ENCODE results near the gene KLHL42.
"Not testable (repeated sequence)": the region's sequence is repeated elsewhere in the genome, so short reads cannot be mapped to it uniquely, and the experiment has no call there.

KLHL42 gene, protein sequence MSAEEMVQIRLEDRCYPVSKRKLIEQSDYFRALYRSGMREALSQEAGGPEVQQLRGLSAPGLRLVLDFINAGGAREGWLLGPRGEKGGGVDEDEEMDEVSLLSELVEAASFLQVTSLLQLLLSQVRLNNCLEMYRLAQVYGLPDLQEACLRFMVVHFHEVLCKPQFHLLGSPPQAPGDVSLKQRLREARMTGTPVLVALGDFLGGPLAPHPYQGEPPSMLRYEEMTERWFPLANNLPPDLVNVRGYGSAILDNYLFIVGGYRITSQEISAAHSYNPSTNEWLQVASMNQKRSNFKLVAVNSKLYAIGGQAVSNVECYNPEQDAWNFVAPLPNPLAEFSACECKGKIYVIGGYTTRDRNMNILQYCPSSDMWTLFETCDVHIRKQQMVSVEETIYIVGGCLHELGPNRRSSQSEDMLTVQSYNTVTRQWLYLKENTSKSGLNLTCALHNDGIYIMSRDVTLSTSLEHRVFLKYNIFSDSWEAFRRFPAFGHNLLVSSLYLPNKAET

GRCh38 chr12:27779920-27780611 is at the start of gene KLHL42, which contains the start of gene MANSC4:
Gene KLHL42 (plus strand): TSS chr12:27780233. CDS start chr12:27780331, 98 bp downstream.
Gene MANSC4 (minus strand): TSS chr12:27780236. CDS start chr12:27771276, 8,960 bp downstream.
- DNase-seq (ENCODE audit: low read depth), result peak; percentile 32

GRCh38 chr12:27732281-27732680 is 47.8 kb upstream of the KLHL42 start:
- no peak for DNase-seq (ENCODE audit: low read depth)

DNA sequence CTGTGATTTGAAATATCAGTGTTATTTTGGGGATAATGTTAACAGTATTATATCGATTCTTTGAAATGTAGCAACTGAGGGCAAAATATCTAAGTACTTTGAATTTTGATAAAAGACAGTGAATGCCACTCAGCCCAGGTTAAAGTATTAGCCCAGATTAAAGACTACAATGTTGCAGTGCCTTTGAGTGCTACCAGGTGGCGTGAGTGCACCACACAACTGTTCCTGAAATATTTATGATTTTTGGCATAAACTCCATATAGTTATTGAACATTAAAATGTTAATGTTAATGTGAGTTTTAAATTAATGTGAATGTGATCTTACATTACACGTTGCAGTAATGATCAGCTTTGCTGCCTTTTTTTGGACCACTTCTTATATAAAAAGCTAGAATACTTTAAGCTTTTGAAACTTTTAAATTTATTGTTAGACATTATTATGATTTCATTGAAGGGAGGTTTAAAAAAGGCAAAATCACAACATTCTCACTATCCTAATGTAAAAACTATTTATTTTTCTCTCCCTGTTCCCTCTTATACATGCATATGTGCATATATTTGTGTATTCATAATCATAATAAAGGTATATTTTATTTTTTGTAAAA is 46.9 kb upstream of the KLHL42 start:
- DNase-seq (ENCODE audit: low read depth), result no peak

DNA sequence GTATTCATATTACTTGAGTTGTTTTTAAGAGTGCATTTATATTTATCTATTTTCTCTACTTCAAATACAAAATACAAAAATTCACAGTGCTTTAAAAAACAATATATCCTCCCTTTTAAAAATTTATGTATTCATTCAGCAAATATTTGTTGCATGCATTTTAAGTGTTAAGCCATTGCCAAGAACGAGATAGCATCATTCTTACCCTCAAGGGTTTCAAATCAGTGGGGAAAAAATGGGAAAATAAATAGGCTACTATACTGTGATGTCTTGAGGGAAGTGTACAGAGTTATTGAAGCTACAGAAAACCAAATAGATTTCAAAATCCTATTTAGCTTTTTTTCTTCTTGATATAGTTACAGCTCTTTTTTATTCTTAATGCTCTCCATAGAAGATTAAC is 46.2 kb upstream of the KLHL42 start:
- no peak for DNase-seq (ENCODE audit: low read depth)

DNA sequence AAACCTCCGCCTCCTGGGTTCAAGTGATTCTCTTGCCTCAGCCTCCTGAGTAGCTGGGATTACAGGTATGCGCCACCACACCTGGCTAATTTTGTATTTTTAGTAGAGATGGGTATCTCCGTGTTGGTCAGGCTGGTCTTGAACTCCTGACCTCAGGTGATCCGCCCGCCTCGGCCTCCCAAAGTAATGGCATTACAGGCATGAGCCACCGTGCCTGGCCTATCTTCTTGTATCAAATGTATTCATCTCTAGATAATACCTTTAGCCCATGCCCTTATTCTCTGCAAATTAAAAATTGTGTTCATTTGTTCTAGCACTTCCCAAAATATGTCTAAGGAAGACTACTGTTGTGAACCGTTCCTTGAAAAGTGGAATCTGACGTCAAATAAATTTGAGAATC is 45.7 kb upstream of the KLHL42 start:
- not testable (repeated sequence) for DNase-seq (ENCODE audit: low read depth)

- DNase-seq (ENCODE audit: low read depth), result no peak
Observed at GRCh38 chr12:27743601-27744000, 36.4 kb upstream of the KLHL42 start.

DNA sequence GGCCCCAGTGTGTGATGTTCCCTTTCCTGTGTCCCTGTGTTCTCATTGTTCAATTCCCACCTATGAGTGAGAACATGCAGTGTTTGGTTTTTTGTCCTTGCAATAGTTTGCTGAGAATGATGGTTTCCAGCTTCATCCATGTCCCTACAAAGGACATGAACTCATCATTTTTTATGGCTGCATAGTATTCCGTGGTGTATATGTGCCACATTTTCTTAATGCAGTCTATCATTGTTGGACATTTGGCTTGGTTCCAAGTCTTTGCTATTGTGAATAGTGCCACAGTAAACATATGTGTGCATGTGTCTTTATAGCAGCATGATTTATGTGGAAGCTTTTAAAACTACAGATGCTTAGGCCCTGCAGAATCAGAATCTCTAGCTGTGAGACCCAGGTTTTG is 34.3 kb upstream of the KLHL42 start:
- not testable (repeated sequence) for DNase-seq (ENCODE audit: low read depth)

GRCh38 chr12:27747111-27747820 is 32.8 kb upstream of the KLHL42 start:
- no peak for DNase-seq (ENCODE audit: low read depth)

GRCh38 chr12:27751386-27752047 is 28.5 kb upstream of the KLHL42 start:
- DNase-seq (ENCODE audit: low read depth), result no peak

DNA sequence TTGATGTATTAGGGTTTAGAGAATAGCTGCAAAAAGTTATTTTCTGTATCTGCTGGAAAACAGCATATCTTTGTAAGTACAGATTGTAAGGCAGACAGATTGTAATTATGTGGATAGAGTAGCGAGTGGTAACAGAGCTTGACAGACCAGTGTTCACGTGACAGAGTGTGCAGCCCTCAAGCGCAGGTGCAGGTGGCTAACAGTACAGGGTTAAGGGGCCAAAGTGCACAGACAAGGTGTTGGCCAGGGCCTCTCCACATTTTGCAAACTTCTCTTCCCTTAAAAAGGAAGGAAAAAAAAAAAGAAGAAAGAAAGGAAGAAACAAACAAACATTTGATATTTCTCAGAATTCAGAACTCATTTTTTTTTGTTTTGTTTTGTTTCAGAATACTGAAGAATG is 25.2 kb upstream of the KLHL42 start:
- no peak for DNase-seq (ENCODE audit: low read depth)

DNA sequence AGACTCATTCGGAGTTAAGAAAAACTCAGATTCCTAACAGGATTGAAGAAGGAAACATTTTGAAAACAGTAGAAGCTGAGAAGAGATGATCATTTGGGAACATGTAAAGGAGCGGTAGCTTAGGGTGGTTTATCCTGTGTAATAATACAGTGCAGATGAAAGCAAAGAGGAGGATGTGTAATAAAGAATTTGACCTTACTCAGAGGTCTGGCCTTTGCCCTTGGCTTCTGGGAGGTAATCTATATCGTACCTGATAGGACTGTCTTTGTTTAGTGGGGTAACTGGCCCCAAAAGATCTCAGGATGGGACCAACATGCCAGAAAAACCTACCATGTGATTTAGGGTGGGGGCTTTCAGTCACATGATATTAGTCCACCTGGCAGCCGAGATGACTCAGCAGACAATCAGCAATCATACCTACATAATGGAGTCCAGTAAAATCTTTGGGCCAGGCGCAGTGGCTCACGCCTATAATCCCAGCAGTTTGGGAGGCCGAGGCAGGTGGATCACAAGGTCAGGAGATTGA is 23.3 kb upstream of the KLHL42 start:
- no peak for DNase-seq (ENCODE audit: low read depth)

GRCh38 chr12:27762757-27763156 is 17.3 kb upstream of the KLHL42 start:
- no peak for DNase-seq (ENCODE audit: low read depth)

- DNase-seq (ENCODE audit: low read depth), result no peak
Observed at GRCh38 chr12:27766587-27766986, 13.4 kb upstream of the KLHL42 start.

DNA sequence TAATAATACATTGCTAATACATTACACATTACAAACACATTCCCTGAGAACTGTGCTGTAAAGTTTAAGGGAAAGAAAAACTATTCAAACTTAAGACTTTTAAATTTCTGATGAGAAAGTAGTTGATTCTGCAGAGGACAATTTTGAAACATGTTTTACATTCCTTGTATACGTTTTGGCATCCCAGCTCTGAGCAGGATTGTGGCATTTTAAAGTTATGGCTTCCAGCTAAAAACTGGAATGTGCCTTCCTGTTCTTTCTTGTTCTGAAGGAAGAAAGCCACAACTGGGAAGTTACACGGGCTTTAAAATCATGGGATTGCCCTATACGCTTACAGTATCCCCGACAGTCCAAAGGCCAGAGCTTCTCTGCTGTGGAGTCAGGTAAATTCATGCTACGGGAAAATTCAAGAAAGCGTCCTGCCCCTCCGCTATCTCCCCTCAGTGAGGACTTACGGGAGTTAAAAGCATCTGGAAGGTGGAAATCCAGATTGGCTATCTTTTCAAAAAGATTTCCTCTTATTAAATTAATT is 10.8 kb upstream of the KLHL42 start:
- DNase-seq (ENCODE audit: low read depth), result no peak

GRCh38 chr12:27771481-27772327 is 8.3 kb upstream of the KLHL42 start:
- no peak for DNase-seq (ENCODE audit: low read depth)

- DNase-seq (ENCODE audit: low read depth), result no peak
Observed at GRCh38 chr12:27772328-27773049, 7.5 kb upstream of the KLHL42 start.

DNA sequence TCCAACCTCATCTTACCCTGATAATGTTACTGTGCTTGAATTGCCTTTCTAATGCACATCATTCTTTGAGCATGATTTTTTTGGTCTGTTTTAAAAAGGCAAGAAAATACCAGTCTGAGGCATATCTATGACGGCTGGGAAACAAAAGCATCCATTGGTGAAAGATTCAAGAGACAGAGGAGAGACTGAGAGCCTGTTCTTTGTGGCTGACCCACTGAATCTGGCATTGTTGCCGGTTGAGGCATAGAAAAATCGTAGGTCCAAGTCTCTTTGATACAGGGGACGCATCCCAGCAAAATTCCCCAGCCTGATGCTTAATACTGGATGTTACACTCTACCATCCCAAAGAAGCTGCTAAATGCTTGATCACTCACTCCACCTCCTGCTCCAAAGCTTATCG is 2.9 kb upstream of the KLHL42 start:
- DNase-seq (ENCODE audit: low read depth), result no peak

DNA sequence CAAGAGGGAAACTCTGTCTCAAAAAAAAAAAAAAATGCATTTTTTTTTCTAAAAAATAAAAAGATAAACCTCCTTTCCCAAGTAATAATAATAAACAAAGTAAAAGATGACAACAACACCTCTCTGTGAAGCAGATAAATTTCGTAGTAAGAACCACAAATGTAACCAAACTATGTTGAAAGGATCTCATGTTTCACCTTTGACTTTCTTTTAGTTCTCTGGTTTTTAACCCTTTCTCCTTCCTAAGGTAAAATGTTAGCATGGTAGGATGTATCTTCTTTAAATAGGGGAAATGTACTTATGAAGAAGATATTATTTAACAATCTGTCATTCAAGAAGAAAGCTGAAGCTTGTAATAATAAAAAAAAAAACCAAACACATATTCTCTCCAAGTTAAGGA is 1.8 kb upstream of the KLHL42 start:
- DNase-seq (ENCODE audit: low read depth), result no peak

DNA sequence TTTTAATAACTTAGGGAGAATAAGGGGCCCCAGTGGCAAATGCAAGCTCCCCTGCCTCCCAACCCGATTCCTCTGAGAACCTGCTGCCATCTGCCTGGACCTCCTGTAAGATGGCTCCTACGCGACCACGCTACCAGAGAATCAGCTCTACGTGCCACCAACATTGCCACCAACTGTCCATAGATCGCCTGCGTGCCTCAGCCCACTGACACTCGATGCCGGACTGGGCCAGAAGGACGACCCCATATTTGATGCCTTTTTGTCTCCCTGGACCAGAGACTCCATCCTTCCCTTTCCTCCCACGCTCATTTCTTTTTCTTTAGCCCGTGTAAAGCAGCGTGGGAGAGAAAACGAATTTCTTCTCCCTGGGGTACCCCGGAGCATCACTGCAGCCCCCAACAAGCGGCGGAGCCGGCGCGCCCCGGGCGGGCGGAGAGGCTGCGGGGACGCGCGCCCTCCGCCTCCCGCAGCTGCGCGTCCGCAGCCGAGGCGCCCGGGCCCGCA is 565 bp upstream of the KLHL42 start:
- DNase-seq (ENCODE audit: low read depth), result no peak

All from CMK (cell line).